ENCODE results near the gene ZBTB24.

ZBTB24 gene

GRCh38 chr6:109498052-109498451 is 15.0 kb upstream of the ZBTB24 start:
- DNase-seq (ENCODE audit: low read depth): no peak

GRCh38 chr6:109496036-109496772 is 13.2 kb upstream of the ZBTB24 start:
- DNase-seq (ENCODE audit: low read depth): no peak

- DNase-seq (ENCODE audit: low read depth): no peak
These were observed 10.8 kb upstream of the ZBTB24 start for GRCh38 chr6:109493865-109494264.

GRCh38 chr6:109491207-109491938 is 8.4 kb upstream of the ZBTB24 start:
- no peak for DNase-seq (ENCODE audit: low read depth)

- DNase-seq (ENCODE audit: low read depth): no peak
These were observed 7.7 kb upstream of the ZBTB24 start for GRCh38 chr6:109490713-109491112.

GRCh38 chr6:109488001-109488400 is 5.0 kb upstream of the ZBTB24 start:
- no peak for DNase-seq (ENCODE audit: low read depth)

GRCh38 chr6:109486068-109486467 is 3.0 kb upstream of the ZBTB24 start:
- no peak for DNase-seq (ENCODE audit: low read depth)

GRCh38 chr6:109485266-109485935 is 2.4 kb upstream of the ZBTB24 start:
- no peak for DNase-seq (ENCODE audit: low read depth)

GRCh38 chr6:109484122-109484521 is 1.1 kb upstream of the ZBTB24 start:
- no peak for DNase-seq (ENCODE audit: low read depth)

- no peak for DNase-seq (ENCODE audit: low read depth)
These were observed 677 bp upstream of the ZBTB24 start for GRCh38 chr6:109483735-109484057.

GRCh38 chr6:109480993-109481480 is 2.0 kb downstream of the ZBTB24 start:
- DNase-seq (ENCODE audit: low read depth): no peak

GRCh38 chr6:109478841-109479624 is 4.0 kb downstream of the ZBTB24 start:
- no peak for DNase-seq (ENCODE audit: low read depth)

- DNase-seq (ENCODE audit: low read depth): no peak
These were observed 4.7 kb downstream of the ZBTB24 start for GRCh38 chr6:109478222-109478805.

GRCh38 chr6:109477725-109478124 is 5.3 kb downstream of the ZBTB24 start:
- no peak for DNase-seq (ENCODE audit: low read depth)

GRCh38 chr6:109477184-109477583 is 5.8 kb downstream of the ZBTB24 start:
- DNase-seq (ENCODE audit: low read depth): no peak

- no peak for DNase-seq (ENCODE audit: low read depth)
These were observed 7.4 kb downstream of the ZBTB24 start for GRCh38 chr6:109475625-109476024.

- no peak for DNase-seq (ENCODE audit: low read depth)
These were observed 8.0 kb downstream of the ZBTB24 start for GRCh38 chr6:109474995-109475394.

GRCh38 chr6:109473120-109473519 is 9.9 kb downstream of the ZBTB24 start:
- no peak for DNase-seq (ENCODE audit: low read depth)

GRCh38 chr6:109472132-109472995 is 10.7 kb downstream of the ZBTB24 start:
- no peak for DNase-seq (ENCODE audit: low read depth)

GRCh38 chr6:109471105-109471810 is 11.8 kb downstream of the ZBTB24 start:
- DNase-seq (ENCODE audit: low read depth): no peak
